Spleen (tissue), 11 donors: ENCODE data around the gene KIAA1328. TPM values are rescaled to one million over a fixed set of nuclear protein-coding genes. Genes with fewer than 3 reads are reported as not detected.

Source experiments
- DNase-seq: peaks from one replicate; pipeline ENCODE4 v3.0.0-alpha.2; 2020
- H3K27ac ChIP-seq, 8 donors: fragments of 200-600 bp; sonication (generic) in 7 of 8; 1 replicate in 4 of 8; 2 replicates in 4 of 8; pipeline versions ENCODE4 v1.5.0 to v1.8.0; 2016 to 2021; ENCODE audit warnings: inconsistent platforms in 4 of 8, mild to moderate bottlenecking in 4 of 8, moderate library complexity in 1 of 8
- H3K27me3 ChIP-seq, 7 donors: fragments of 200-600 bp; sonication (generic) in 6 of 7; replicated peaks in 1 of 7; 1 replicate in 4 of 7; 2 replicates in 3 of 7; pipeline versions ENCODE4 v1.5.0 to v1.8.0; 2016 to 2021; ENCODE audit warnings: inconsistent platforms in 3 of 7, mild to moderate bottlenecking in 1 of 7
- H3K36me3 ChIP-seq, 6 donors: fragments of 200-600 bp; sonication (generic) in 5 of 6; 1 replicate in 4 of 6; 2 replicates in 2 of 6; pipeline versions ENCODE4 v1.5.0 to v1.8.0; 2016 to 2021; ENCODE audit warnings: inconsistent platforms in 2 of 6
- H3K4me1 ChIP-seq, 6 donors: fragments of 200-600 bp; sonication (generic) in 5 of 6; 1 replicate in 3 of 6; 2 replicates in 3 of 6; pipeline versions ENCODE4 v1.5.0 to v1.8.0; 2016 to 2021; ENCODE audit warnings: inconsistent platforms in 3 of 6
- H3K4me3 ChIP-seq, 8 donors: fragments of 200-600 bp; sonication (generic) in 7 of 8; 1 replicate in 4 of 8; 2 replicates in 4 of 8; pipeline versions ENCODE4 v1.5.0 to v1.8.0; 2016 to 2021; ENCODE audit warnings: inconsistent platforms in 4 of 8, mild to moderate bottlenecking in 4 of 8, moderate library complexity in 2 of 8
- H3K9me3 ChIP-seq, 8 donors: fragments of 200-600 bp; sonication (generic) in 7 of 8; 1 replicate in 4 of 8; 2 replicates in 4 of 8; pipeline versions ENCODE4 v1.5.0 to v1.8.0; 2016 to 2021; ENCODE audit warnings: inconsistent platforms in 4 of 8
- POLR2A ChIP-seq, 3 donors: fragments of 450-650 bp; IDR thresholded peaks; one replicate each; pipeline ENCODE4 v1.5.1; 2017; ENCODE audit warnings: antibody characterized with exemption in 3 of 3, mild to moderate bottlenecking in 1 of 3
- POLR2AphosphoS5 ChIP-seq, 3 donors: sonication (generic); formaldehyde crosslinking; IDR thresholded peaks; one replicate each; pipeline ENCODE4 v1.5.1; 2017; ENCODE audit warnings: antibody characterized with exemption in 3 of 3
- WGBS, 5 donors: extraction: QIAGEN DNeasy Blood & Tissue Kit in 3 of 5; methylation state at CpG; one replicate each; pipeline versions ENCODE4 v1.1.5 to v1.1.7; 2013 to 2018; 5-methylcytosine and 5-hydroxymethylcytosine counted together
- intact Hi-C: fragments of 100-400 bp; cut with DNase I; formaldehyde crosslinking; loops from one replicate; pipeline ENCODE4 v1.15.0; 2023; ENCODE audit warnings: low total_unique reads
- polyA plus RNA-seq, 3 donors: library from polyadenylated mRNA; stranded (reverse); fragments of 200-250 nt; gene quantifications; one replicate each; pipeline ENCODE4 v1.2.1, GENCODE V29; 2013
- total RNA-seq, 7 donors: library from RNA; depleted of rRNA in 3 of 7; stranded (reverse); fragments of >200 nt in 3 of 7; fragmentation: NEBNext Ultra II Directional in 4 of 7; extraction: Animal tissue kit (Norgen Biotek cat#: 25700) in 4 of 7; gene quantifications; one replicate each; pipeline versions ENCODE4 v1.1.0 to v1.2.1, GENCODE V29; 2016 to 2021
- TF ChIP-seq, protein P1 (sequence below), 11 experiments: fragments of 200-600 bp in 7 of 11; fragments of 450-650 bp in 4 of 11; sonication (generic) in 4 of 11; IDR thresholded peaks in 8 of 11; conservative IDR thresholded peaks in 3 of 11; 1 replicate in 7 of 11; 2 replicates in 4 of 11; pipeline versions ENCODE4 v1.4.0 to v1.8.0; 2016 to 2021; ENCODE audit warnings: antibody characterized with exemption in 11 of 11, inconsistent platforms in 4 of 11, mild to moderate bottlenecking in 1 of 11
- donor health status: healthy with polysubstance abuse.
- donor health status: DM: no; HTN: no; CAD: no; lungs with moderate emphysema.
- donor health status: DM: no; HTN: no; CAD: no.
- donor health status: Bipolar disorder and iron deficiency.
- donor health status: healthy.
- donor health status: DM: no; HTN: no; CAD: no.
- donor health status: DM: yes; HTN: yes; CAD: no.

KIAA1328 gene
- total and polyA plus RNA-seq, 10 donors: 1.9 to 27.1 (median 14.9) TPM

DNA sequence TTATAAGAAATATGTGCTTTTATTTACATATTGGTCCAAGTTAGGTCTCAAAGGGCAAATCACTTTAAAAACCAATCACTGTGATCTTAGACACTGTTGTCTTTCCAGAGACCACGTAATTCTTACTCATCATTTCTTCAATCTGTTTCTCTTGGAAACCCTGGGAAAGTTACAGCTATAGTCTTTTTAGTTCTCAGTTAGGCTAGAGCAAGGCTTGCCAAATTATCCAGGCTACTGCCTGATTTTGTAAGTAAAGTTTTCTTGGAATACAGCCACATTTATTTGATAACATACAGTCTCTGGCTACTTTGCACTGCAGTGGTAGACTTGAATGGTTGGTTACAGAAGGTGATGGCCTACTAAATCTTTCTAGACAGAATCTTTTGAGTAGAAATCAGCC, 106.0 kb downstream of the KIAA1328 start:
- intact Hi-C loops: no loop called here
- Histone ChIP-seq H3K27ac (no peak overlapping the region), H3K4me3 (no peak overlapping the region), H3K9me3 (peaks cover 0 to 38% (median 25%) of the 10 kb centered on the region in 8 donors), H3K27me3 (no peaks in the 10 kb centered on the region), H3K4me1 (no peaks in the 10 kb centered on the region), H3K36me3 (peaks cover 0 to 34% (median 6%) of the 10 kb centered on the region in 6 donors)
- DNase-seq: no peak
- TF ChIP-seq POLR2AphosphoS5 (IDR thresholded peaks at IDR 0.05) (no peak), POLR2A (IDR thresholded peaks at IDR 0.05) (no peak)
- TF ChIP-seq, protein P1, sequence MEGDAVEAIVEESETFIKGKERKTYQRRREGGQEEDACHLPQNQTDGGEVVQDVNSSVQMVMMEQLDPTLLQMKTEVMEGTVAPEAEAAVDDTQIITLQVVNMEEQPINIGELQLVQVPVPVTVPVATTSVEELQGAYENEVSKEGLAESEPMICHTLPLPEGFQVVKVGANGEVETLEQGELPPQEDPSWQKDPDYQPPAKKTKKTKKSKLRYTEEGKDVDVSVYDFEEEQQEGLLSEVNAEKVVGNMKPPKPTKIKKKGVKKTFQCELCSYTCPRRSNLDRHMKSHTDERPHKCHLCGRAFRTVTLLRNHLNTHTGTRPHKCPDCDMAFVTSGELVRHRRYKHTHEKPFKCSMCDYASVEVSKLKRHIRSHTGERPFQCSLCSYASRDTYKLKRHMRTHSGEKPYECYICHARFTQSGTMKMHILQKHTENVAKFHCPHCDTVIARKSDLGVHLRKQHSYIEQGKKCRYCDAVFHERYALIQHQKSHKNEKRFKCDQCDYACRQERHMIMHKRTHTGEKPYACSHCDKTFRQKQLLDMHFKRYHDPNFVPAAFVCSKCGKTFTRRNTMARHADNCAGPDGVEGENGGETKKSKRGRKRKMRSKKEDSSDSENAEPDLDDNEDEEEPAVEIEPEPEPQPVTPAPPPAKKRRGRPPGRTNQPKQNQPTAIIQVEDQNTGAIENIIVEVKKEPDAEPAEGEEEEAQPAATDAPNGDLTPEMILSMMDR (IDR thresholded peaks at IDR 0.05 in 8 of 11, conservative IDR thresholded peaks at IDR 0.05 in 3 of 11): no peak
- 82 to 95% (median 89%) methylated on average over 1 of the region's 1 CpG for WGBS, 5 donors

DNA sequence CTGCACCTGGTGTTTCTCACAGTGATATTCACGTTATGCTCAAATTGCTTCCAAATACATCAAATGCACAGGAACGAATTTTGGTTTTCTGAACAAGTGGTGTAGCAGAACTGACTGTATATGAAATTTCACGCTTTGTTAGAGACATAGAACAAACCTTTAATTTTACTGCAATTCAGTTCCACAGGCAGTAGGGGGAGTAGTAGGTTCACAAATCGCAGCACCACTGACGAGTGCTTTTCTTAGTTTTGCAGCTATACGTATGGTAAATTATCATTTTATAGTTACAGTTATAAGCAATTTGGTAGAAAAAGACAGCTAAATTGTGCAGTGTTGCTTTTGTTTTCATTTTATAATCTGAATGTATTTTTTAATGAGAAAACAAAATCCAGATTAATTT, 113.3 kb downstream of the KIAA1328 start:
- no peak for TF ChIP-seq POLR2AphosphoS5 (IDR thresholded peaks at IDR 0.05)
- TF ChIP-seq, protein P1 (IDR thresholded peaks at IDR 0.05 in 8 of 11, conservative IDR thresholded peaks at IDR 0.05 in 3 of 11): peak in 5 of 11 experiments; percentile 12 to 27 (median 15)
- 65 to 75% (median 70%) methylated on average over 6 of the region's 6 CpGs for WGBS, 5 donors
- no peak for DNase-seq
- no peaks in the 10 kb centered on the region for H3K27me3 ChIP-seq
- no peak overlapping the region for H3K4me3 ChIP-seq
- intact Hi-C loops: no loop called here
- H3K4me1 ChIP-seq: no peaks in the 10 kb centered on the region
- peaks cover 0 to 10% (median 0%) of the 10 kb centered on the region in 6 donors for H3K36me3 ChIP-seq
- H3K27ac ChIP-seq: no peak overlapping the region
- peaks cover 0 to 27% (median 20%) of the 10 kb centered on the region in 8 donors for H3K9me3 ChIP-seq

DNA sequence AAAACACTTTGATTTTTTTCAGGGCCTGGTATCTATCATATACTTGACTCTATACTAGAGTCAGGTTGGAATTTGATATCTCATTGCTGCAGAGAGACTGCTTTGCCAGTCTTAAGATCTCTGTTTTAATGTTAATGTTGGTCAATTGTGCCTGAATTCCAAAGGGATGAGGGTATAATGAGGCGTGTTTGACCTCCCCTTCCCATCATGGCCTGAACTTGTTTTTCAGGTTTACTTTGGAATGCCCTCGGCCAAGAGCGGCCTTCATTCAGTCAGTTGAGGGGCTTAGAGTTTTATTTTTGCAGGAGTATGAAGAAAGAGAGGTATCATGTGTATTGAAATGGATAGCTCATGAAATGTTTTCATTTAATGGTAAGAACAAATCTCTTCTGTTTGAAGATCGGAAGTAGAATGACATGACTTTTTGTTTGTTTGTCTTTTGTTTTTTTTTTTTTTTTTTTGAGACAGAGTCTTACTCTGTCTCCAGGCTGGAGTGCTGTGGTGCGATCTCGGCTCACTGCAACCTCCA, 119.0 kb downstream of the KIAA1328 start:
- no peaks in the 10 kb centered on the region for H3K36me3 ChIP-seq
- no peaks in the 10 kb centered on the region for H3K27me3 ChIP-seq
- no peak overlapping the region for H3K27ac ChIP-seq
- DNase-seq: no peak
- no peaks in the 10 kb centered on the region for H3K4me1 ChIP-seq
- no peak overlapping the region for H3K4me3 ChIP-seq
- intact Hi-C loops: no loop called here
- WGBS, 5 donors: 91 to 97% (median 93%) methylated on average over 6 of the region's 6 CpGs
- no peak for TF ChIP-seq POLR2A (IDR thresholded peaks at IDR 0.05)
- TF ChIP-seq POLR2AphosphoS5 (IDR thresholded peaks at IDR 0.05): no peak
- TF ChIP-seq, protein P1 (IDR thresholded peaks at IDR 0.05 in 8 of 11, conservative IDR thresholded peaks at IDR 0.05 in 3 of 11): no peak
- no peaks in the 10 kb centered on the region for H3K9me3 ChIP-seq

DNA sequence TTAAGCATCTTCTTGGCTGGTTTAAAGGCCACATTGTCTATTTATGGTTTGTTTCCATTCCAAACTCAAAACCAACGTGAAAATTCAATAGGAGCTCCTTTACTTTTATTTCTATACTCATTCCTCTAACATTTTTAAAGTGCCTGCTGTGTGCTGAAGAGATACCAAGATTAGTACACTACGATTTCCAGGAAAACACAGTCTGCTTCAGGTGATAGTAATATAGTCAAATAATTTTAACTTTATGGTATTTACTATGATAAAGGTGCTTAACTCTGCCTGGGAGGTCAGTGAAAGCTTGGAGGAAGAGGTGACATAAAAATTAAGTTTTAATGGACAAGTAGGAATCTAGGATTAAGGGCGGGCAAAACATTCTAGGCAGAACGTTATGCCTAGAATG, 121.4 kb downstream of the KIAA1328 start:
- H3K27me3 ChIP-seq: no peaks in the 10 kb centered on the region
- H3K9me3 ChIP-seq: no peaks in the 10 kb centered on the region
- no peak overlapping the region for H3K27ac ChIP-seq
- no peak for DNase-seq
- 58 to 76% (median 63%) methylated on average over 4 of the region's 4 CpGs for WGBS, 5 donors
- H3K4me1 ChIP-seq: no peaks in the 10 kb centered on the region
- H3K4me3 ChIP-seq: no peak overlapping the region
- intact Hi-C loops: no loop called here
- TF ChIP-seq POLR2AphosphoS5 (IDR thresholded peaks at IDR 0.05) (no peak), POLR2A (IDR thresholded peaks at IDR 0.05) (no peak)
- TF ChIP-seq, protein P1 (IDR thresholded peaks at IDR 0.05 in 8 of 11, conservative IDR thresholded peaks at IDR 0.05 in 3 of 11): no peak
- peaks cover 0 to 4% (median 0%) of the 10 kb centered on the region in 6 donors for H3K36me3 ChIP-seq
